BLaER1 treated with 17β-estradiol and CSF1 and Interleukin-3, amounts not matched to agents 10 nM and 100 nM (cell line): ENCODE data around the gene PLP1.
A peak's percentile ranks its signal among the peaks of the same experiment; 100 is the strongest.

Source experiments
- H3K27ac ChIP-seq, 11 experiments: shearing (Covaris generic); formaldehyde crosslinking; 2 replicates each; pipeline ENCODE4 v1.8.1; 2022
- H3K27me3 ChIP-seq, 11 experiments: shearing (Covaris generic); formaldehyde crosslinking; 2 replicates each; pipeline ENCODE4 v1.8.1; 2022
- H3K36me3 ChIP-seq, 11 experiments: shearing (Covaris generic); formaldehyde crosslinking; 2 replicates each; pipeline ENCODE4 v1.8.1; 2022
- H3K4me1 ChIP-seq, 10 experiments: shearing (Covaris generic); formaldehyde crosslinking; 2 replicates each; pipeline ENCODE4 v1.8.1; 2022
- H3K4me2 ChIP-seq, 11 experiments: shearing (Covaris generic); formaldehyde crosslinking; 2 replicates each; pipeline ENCODE4 v1.8.1; 2022
- H3K4me3 ChIP-seq, 10 experiments: shearing (Covaris generic); formaldehyde crosslinking; 2 replicates each; pipeline ENCODE4 v1.8.1; 2022
- H3K9ac ChIP-seq, 11 experiments: shearing (Covaris generic); formaldehyde crosslinking; 2 replicates each; pipeline ENCODE4 v1.8.1; 2022
- H3K9me3 ChIP-seq, 11 experiments: shearing (Covaris generic); formaldehyde crosslinking; replicated peaks in 1 of 11; 2 replicates each; pipeline ENCODE4 v1.8.1; 2022
- H4K20me1 ChIP-seq, 11 experiments: shearing (Covaris generic); formaldehyde crosslinking; 2 replicates each; pipeline ENCODE4 v1.8.1; 2022
- Cebpa-rat ChIP-seq, 11 experiments: shearing (Covaris generic); IDR thresholded peaks; 2 replicates each; pipeline ENCODE4 v1.8.1; 2022

The PLP1 gene, protein sequence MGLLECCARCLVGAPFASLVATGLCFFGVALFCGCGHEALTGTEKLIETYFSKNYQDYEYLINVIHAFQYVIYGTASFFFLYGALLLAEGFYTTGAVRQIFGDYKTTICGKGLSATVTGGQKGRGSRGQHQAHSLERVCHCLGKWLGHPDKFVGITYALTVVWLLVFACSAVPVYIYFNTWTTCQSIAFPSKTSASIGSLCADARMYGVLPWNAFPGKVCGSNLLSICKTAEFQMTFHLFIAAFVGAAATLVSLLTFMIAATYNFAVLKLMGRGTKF

DNA sequence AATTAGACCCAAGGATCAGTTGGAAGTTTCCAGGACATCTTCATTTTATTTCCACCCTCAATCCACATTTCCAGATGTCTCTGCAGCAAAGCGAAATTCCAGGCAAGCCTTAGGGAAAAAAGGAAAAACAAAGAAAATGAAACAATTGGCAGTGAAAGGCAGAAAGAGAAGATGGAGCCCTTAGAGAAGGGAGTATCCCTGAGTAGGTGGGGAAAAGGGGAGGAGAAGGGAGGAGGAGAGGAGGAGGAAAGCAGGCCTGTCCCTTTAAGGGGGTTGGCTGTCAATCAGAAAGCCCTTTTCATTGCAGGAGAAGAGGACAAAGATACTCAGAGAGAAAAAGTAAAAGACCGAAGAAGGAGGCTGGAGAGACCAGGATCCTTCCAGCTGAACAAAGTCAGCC, at the start of gene PLP1:
PLP1 (plus strand) TSS at position 295 of the 400 bp plus-strand sequence. CDS start 156 bp downstream, outside the sequence.
- Histone ChIP-seq H3K4me1 (no peaks in the 10 kb centered on the region), H3K27ac (no peak within 1 kb of the TSS), H3K36me3 (no peaks in the 10 kb centered on the region), H3K4me3 (no peak within 1 kb of the TSS), H3K27me3 (peaks cover 0 to 27% (median 4%) of the 10 kb centered on the region in 11 experiments; a peak in 10 of 22 replicates), H3K4me2 (no peak within 1 kb of the TSS), H4K20me1 (no peaks in the 10 kb centered on the region; a peak in 1 of 22 replicates), H3K9me3 (no peaks in the 10 kb centered on the region), H3K9ac (no peak within 1 kb of the TSS)
- no peak for TF ChIP-seq Cebpa-rat (IDR thresholded peaks at IDR 0.05)

DNA sequence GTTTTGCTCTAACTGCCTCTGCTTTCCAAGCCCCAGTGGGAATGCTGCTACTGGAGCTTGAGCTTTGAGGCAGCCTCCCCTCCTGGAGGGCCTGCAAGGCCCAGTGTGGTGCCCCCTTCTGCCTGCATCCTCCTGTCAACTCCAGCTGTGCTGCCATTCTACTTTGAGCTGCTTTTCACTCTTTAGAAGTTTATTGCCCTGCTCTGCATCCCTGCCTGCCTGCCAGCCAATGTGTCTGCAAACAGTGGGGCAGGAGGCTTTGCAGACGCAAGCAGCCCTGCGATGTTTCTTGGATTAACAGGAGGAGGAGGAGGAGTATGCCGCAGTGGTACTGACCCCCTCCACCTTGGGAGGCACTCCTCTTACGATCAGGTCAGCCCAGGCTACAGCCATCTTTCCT, 49.5 kb upstream of the PLP1 start:
- H3K4me2 ChIP-seq = no peak overlapping the region
- no peak for TF ChIP-seq Cebpa-rat (IDR thresholded peaks at IDR 0.05)
- peaks cover 0 to 33% (median 15%) of the 10 kb centered on the region in 11 experiments; a peak in 14 of 22 replicates for H3K27me3 ChIP-seq
- peaks cover 0 to 33% (median 17%) of the 10 kb centered on the region in 10 experiments; a peak in 14 of 20 replicates for H3K4me1 ChIP-seq
- H3K27ac ChIP-seq = no peak overlapping the region
- no peaks in the 10 kb centered on the region for H4K20me1 ChIP-seq
- no peaks in the 10 kb centered on the region for H3K36me3 ChIP-seq
- H3K9ac ChIP-seq = no peak overlapping the region
- H3K4me3 ChIP-seq = no peak overlapping the region
- H3K9me3 ChIP-seq = no peaks in the 10 kb centered on the region

DNA sequence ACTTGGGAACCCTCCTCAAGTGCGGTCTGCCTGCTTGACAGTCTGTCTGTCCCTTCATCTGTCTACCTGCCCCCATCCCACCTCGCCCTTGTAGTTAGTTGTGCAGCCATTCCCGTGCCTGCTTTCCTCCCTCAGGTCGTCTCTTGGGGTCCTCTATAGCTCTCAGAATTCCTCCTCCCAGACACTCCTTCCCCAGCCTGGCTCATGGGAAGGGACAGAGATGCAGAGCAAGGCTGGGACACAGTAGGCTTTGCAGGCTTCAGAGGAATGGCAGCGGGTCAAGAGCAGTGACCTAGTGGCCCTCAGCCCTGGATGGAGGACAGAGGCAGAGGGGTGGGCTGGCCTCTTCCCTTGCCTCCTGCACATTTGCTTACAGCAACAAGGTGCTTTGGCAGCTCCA, 47.6 kb upstream of the PLP1 start:
- Histone ChIP-seq H3K4me1 (peaks cover 0 to 34% (median 17%) of the 10 kb centered on the region in 10 experiments; a peak in 14 of 20 replicates), H3K9ac (no peak overlapping the region), H3K27ac (no peak overlapping the region), H3K4me2 (peak overlapping the region in 5 of 11 experiments; percentile 8 to 70 (median 55); a peak in 6 of 22 replicates), H4K20me1 (no peaks in the 10 kb centered on the region), H3K4me3 (no peak overlapping the region), H3K27me3 (peaks cover 0 to 36% (median 15%) of the 10 kb centered on the region in 11 experiments; a peak in 14 of 22 replicates), H3K36me3 (no peaks in the 10 kb centered on the region), H3K9me3 (no peaks in the 10 kb centered on the region)
- TF ChIP-seq Cebpa-rat (IDR thresholded peaks at IDR 0.05) = no peak

DNA sequence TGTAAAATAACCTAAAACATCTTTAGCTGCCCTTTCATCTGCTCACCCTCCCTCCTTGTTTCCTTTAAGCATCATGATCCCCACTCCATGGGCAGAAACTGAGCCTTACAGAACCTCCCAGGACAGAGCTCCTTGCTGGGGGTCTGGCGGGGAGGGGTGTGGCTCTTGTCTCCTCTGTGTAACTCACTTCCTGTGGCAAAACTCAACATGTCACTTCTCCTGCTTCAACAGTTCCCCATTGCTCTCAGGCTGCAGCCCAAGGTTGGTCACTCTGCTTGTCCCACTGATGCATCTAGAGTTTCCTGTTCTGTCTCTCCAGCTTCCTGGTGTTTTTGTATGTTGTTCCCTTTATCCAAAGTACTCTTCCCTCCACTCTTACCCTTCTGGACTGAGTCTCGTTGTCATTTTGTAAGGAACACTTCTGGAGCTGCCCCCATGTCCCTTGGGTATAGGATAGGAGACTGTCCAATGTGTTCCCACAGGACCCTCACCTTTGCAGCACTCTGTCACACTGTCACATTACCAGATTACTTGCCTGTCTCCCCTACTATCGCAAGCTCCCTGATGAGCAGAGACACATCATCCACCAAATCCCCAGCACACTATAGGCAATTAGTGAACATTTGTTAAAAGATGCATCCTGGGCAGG, 46.4 kb upstream of the PLP1 start:
- H3K9ac ChIP-seq = no peak overlapping the region
- peak overlapping the region in 2 of 11 experiments; percentile 7 to 37; a peak in 3 of 22 replicates for H3K27ac ChIP-seq
- no peak overlapping the region for H3K4me3 ChIP-seq
- H3K27me3 ChIP-seq = peaks cover 0 to 36% (median 15%) of the 10 kb centered on the region in 11 experiments; a peak in 14 of 22 replicates
- H3K4me1 ChIP-seq = peaks cover 0 to 34% (median 17%) of the 10 kb centered on the region in 10 experiments; a peak in 14 of 20 replicates
- H4K20me1 ChIP-seq = no peaks in the 10 kb centered on the region
- no peaks in the 10 kb centered on the region for H3K9me3 ChIP-seq
- peak overlapping the region in 8 of 11 experiments; percentile 2 to 70 (median 50); a peak in 16 of 22 replicates for H3K4me2 ChIP-seq
- H3K36me3 ChIP-seq = no peaks in the 10 kb centered on the region
- TF ChIP-seq Cebpa-rat (IDR thresholded peaks at IDR 0.05) = no peak

DNA sequence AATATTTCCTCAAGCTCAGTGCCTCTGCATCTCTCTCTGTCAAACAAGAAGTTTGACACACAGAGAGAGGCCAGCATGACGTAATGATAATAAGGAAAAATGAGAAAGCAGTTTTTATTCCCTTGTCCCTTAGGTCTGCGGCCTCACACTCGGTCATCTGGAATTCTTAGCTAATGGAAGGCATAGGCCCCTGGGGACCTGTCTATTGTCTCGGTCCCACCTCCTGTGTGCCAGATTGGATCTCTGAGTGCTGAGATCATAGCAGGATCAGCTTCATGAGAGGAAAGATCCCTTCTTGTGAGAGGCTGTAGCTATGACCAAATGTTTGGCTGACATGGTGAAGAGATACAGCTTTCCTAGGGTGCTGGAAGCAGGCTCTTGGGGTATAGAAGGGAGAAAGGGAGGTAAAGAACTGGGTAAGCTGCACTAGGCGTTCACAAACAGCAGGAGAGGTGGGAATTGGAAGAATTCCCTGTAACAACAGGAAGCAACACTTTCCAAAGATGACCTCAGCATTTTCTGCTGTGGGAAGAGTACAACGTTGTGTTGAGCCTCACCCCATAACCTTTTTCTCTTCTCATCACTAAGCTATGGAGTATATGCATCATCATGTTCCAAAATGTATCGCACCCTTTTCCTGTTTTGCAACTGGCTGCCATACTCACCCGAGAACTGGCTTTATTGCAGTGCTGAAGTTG, 45.7 kb upstream of the PLP1 start:
- no peaks in the 10 kb centered on the region for H3K36me3 ChIP-seq
- TF ChIP-seq Cebpa-rat (IDR thresholded peaks at IDR 0.05) = no peak
- peak overlapping the region in 6 of 11 experiments; percentile 40 to 70 (median 56); a peak in 10 of 22 replicates for H3K4me2 ChIP-seq
- H3K4me3 ChIP-seq = no peak overlapping the region
- no peaks in the 10 kb centered on the region for H3K9me3 ChIP-seq
- no peak overlapping the region for H3K9ac ChIP-seq
- H3K4me1 ChIP-seq = peaks cover 0 to 34% (median 17%) of the 10 kb centered on the region in 10 experiments; a peak in 14 of 20 replicates
- no peaks in the 10 kb centered on the region for H4K20me1 ChIP-seq
- H3K27me3 ChIP-seq = peaks cover 0 to 36% (median 15%) of the 10 kb centered on the region in 11 experiments; a peak in 14 of 22 replicates
- H3K27ac ChIP-seq = peak overlapping the region in 2 of 11 experiments; percentile 7 to 37; a peak in 3 of 22 replicates

DNA sequence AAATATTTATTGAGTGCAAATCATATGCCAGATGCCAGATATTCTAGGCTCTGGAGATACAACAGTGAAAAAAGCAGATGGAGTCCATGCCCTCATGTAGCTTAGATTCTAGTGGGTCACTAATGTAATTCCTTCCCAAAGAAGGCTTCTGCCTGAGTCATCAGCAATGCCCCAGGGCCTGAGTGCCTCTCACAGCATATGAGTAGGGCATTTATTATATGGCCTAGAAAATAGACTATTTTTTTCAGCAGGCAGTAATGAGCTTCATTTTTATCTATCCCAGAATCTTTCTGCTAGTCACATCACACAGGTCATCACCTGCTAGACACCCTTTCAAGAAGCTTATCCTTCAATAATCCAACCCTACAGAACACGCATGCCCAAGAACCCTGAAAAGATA, 43.6 kb upstream of the PLP1 start:
- Histone ChIP-seq H3K4me3 (no peak overlapping the region), H3K27me3 (peaks cover 0 to 24% (median 9%) of the 10 kb centered on the region in 11 experiments; a peak in 12 of 22 replicates), H3K36me3 (no peaks in the 10 kb centered on the region), H3K4me1 (peaks cover 0 to 34% (median 17%) of the 10 kb centered on the region in 10 experiments; a peak in 14 of 20 replicates), H3K27ac (no peak overlapping the region), H4K20me1 (no peaks in the 10 kb centered on the region), H3K9me3 (no peaks in the 10 kb centered on the region), H3K4me2 (no peak overlapping the region), H3K9ac (no peak overlapping the region)
- TF ChIP-seq Cebpa-rat (IDR thresholded peaks at IDR 0.05) = no peak

DNA sequence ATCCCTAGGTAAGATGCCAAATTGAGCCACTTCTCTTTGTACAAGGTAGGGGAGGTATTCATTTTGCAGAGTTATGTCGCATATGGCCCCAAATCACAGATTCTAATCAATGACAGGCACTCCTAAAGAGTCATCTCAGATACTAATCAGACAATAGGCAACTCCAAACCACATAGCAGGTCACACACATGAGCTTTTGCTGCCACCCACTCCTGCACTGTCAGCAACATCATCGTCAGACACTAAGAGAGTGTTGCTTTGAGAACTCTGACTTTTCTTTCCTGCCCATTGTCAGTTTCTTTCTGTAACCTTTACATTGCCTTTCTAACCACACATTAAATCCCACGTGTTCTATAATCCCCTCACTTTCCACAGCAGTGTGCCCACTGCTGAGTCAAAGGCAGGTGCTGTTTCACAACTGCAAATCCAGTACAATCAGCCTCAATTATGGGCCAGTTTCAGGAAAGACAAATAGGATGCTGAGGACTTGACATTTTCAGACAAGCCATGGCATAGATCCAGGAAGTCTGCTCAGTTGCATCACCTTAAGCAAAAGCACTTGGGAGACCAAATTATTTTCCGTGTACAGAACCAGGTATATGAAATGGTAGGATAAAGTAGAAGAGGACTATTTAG, 42.4 kb upstream of the PLP1 start:
- TF ChIP-seq Cebpa-rat (IDR thresholded peaks at IDR 0.05) = no peak

DNA sequence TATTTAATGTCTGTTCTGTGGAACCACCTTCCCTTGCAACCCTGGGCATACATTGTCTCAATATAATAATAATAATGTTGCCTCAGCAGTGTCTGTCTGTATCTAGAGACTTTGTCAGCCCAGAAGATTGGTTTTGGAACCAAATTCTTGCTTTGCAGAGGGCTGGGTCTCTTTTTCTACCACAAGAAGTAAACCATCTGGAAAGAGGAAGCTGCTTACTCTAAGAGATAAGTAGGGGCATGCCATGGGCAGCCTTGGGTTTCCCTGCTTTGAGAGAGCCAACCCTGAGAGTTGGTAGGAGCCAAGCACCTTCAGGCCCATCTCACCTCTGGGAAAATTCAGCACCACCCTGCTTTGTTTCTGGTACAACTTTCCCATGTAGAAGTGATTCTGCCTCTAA, 38.9 kb upstream of the PLP1 start:
- H3K9me3 ChIP-seq = no peaks in the 10 kb centered on the region
- no peaks in the 10 kb centered on the region for H4K20me1 ChIP-seq
- H3K27ac ChIP-seq = no peak overlapping the region
- no peak overlapping the region for H3K9ac ChIP-seq
- H3K4me3 ChIP-seq = no peak overlapping the region
- peaks cover 0 to 16% (median 0%) of the 10 kb centered on the region in 11 experiments; a peak in 7 of 22 replicates for H3K27me3 ChIP-seq
- H3K4me1 ChIP-seq = no peaks in the 10 kb centered on the region
- H3K36me3 ChIP-seq = no peaks in the 10 kb centered on the region
- H3K4me2 ChIP-seq = no peak overlapping the region
- TF ChIP-seq Cebpa-rat (IDR thresholded peaks at IDR 0.05) = no peak

More for the DNA sequence above, 42.4 kb upstream of the PLP1 start:
- H4K20me1 ChIP-seq = no peaks in the 10 kb centered on the region
- H3K36me3 ChIP-seq = no peaks in the 10 kb centered on the region
- no peaks in the 10 kb centered on the region for H3K9me3 ChIP-seq
- peaks cover 0 to 12% (median 0%) of the 10 kb centered on the region in 11 experiments; a peak in 6 of 22 replicates for H3K27me3 ChIP-seq
- no peak overlapping the region for H3K27ac ChIP-seq
- H3K9ac ChIP-seq = no peak overlapping the region
- H3K4me2 ChIP-seq = no peak overlapping the region
- peaks cover 0 to 29% (median 16%) of the 10 kb centered on the region in 10 experiments; a peak in 14 of 20 replicates for H3K4me1 ChIP-seq
- H3K4me3 ChIP-seq = no peak overlapping the region
